Measurements from ENCODE around the gene KNL1. TPM values are rescaled to one million over a fixed set of nuclear protein-coding genes. Genes with fewer than 3 reads are reported as not detected.
"Not testable (repeated sequence)": the region's sequence is repeated elsewhere in the genome, so short reads cannot be mapped to it uniquely, and the experiment has no call there.

KNL1 gene
- total RNA-seq, 1 donor from 2014 or later: 1.5 TPM

DNA sequence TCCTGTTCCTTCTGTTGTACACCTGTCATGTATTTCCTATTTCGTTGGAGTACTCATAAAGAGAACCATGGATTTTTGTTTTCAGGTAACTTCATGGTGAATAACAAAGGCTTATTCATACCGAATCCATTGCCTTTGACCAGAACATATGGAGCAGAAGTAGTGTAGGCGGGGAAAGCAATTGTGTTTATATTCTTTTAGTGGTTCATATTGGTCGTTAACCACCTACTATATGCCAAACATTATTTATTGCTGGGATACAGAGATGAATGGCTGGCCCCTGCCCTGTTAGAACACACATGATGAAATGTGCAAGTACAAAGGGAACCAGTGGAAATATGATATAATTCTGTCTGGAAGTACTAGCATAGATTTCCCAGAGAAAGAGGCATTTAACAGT, 15.2 kb upstream of the KNL1 start:
- TF ChIP-seq CTCF (IDR thresholded peaks at IDR 0.05): no peak
- DNase-seq (no peak), ATAC-seq (no peak)
- Histone ChIP-seq H3K4me1 (no peaks in the 10 kb centered on the region), H3K27me3 (ENCODE audit: low read depth) (no peaks in the 10 kb centered on the region), H3K9me3 (no peaks in the 10 kb centered on the region), H3K36me3 (peaks cover 10% of the 10 kb centered on the region), H3K27ac (no peak overlapping the region), H3K4me3 (no peak overlapping the region)
- intact Hi-C loops (cut with DNase I): no loop called here

DNA sequence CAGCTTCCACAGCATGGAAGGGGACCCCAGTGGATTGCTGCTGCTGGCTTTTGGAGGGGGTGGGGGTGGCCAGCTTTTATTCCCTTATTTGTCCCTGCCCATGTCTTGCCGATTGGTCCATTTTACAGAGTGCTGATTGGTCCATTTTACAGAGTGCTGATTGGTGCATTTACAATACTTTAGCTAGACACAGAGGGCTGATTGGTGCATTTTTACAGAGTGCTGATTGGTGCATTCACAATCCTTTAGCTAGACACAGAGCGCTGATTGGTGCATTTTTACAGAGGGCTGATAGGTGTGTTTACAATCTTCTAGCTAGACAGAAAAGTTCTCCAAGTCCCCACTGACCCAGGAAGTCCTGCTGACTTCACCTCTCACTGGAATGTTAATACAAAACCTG, 12.3 kb upstream of the KNL1 start:
- H3K36me3 ChIP-seq; H3K4me3 ChIP-seq; H3K27ac ChIP-seq; ATAC-seq; H3K4me1 ChIP-seq; H3K27me3 ChIP-seq (ENCODE audit: low read depth); intact Hi-C loops (cut with DNase I); DNase-seq; H3K9me3 ChIP-seq: not testable (repeated sequence)

GRCh38 chr15:40582726-40583246, 11.3 kb upstream of the KNL1 start:
- H3K27ac ChIP-seq: no peak overlapping the region
- H3K36me3 ChIP-seq: no peaks in the 10 kb centered on the region
- no peaks in the 10 kb centered on the region for H3K9me3 ChIP-seq
- ATAC-seq (peak; percentile 77 to 85), DNase-seq (no peak)
- H3K4me1 ChIP-seq: no peaks in the 10 kb centered on the region
- H3K27me3 ChIP-seq (ENCODE audit: low read depth): no peaks in the 10 kb centered on the region
- peak overlapping the region; percentile 46 for H3K4me3 ChIP-seq
- TF ChIP-seq CTCF (IDR thresholded peaks at IDR 0.05): no peak
- intact Hi-C loops (cut with DNase I): no loop called here

GRCh38 chr15:40584191-40584590, 9.9 kb upstream of the KNL1 start:
- ATAC-seq: no peak
- H3K9me3 ChIP-seq: no peaks in the 10 kb centered on the region
- no peak for TF ChIP-seq CTCF (IDR thresholded peaks at IDR 0.05)
- no peaks in the 10 kb centered on the region for H3K36me3 ChIP-seq
- no peaks in the 10 kb centered on the region for H3K4me1 ChIP-seq
- H3K27ac ChIP-seq: no peak overlapping the region
- no peak for DNase-seq
- intact Hi-C loops (cut with DNase I): no loop called here
- no peak overlapping the region for H3K4me3 ChIP-seq
- H3K27me3 ChIP-seq (ENCODE audit: low read depth): no peaks in the 10 kb centered on the region

GRCh38 chr15:40590667-40591050, 3.4 kb upstream of the KNL1 start:
- DNase-seq (no peak), ATAC-seq (no peak)
- no peaks in the 10 kb centered on the region for H3K9me3 ChIP-seq
- no peak overlapping the region for H3K4me3 ChIP-seq
- H3K36me3 ChIP-seq: no peaks in the 10 kb centered on the region
- H3K4me1 ChIP-seq: peaks cover 8% of the 10 kb centered on the region
- TF ChIP-seq CTCF (IDR thresholded peaks at IDR 0.05): no peak
- intact Hi-C loops (cut with DNase I): no loop called here
- H3K27me3 ChIP-seq (ENCODE audit: low read depth): no peaks in the 10 kb centered on the region
- H3K27ac ChIP-seq: no peak overlapping the region

GRCh38 chr15:40591389-40591788, 2.7 kb upstream of the KNL1 start:
- DNase-seq: no peak
- Histone ChIP-seq H3K36me3 (no peaks in the 10 kb centered on the region), H3K4me1 (peaks cover 8% of the 10 kb centered on the region), H3K27me3 (ENCODE audit: low read depth) (no peaks in the 10 kb centered on the region), H3K9me3 (no peaks in the 10 kb centered on the region), H3K27ac (no peak overlapping the region), H3K4me3 (no peak overlapping the region)
- intact Hi-C loops (cut with DNase I): no loop called here
- no peak for TF ChIP-seq CTCF (IDR thresholded peaks at IDR 0.05)
- ATAC-seq: no peak

All from lower lobe of right lung (tissue), 2 donors.